GM12874 (cell line): Measurements from ENCODE around the gene DLG2.

Source experiments
- CTCF ChIP-seq: IDR thresholded peaks from 2 replicates; pipeline ENCODE4 v1.5.1; 2011; ENCODE audit warnings: low read depth, mild to moderate bottlenecking, control low read depth, low read length, moderate library complexity; ENCODE audit not compliant: insufficient read depth

DLG2 gene

GRCh38 chr11:83566950-83567349 is 2060.2 kb downstream of the DLG2 start:
- no peak for TF ChIP-seq CTCF

- no peak for TF ChIP-seq CTCF
Observed at GRCh38 chr11:83564870-83565269, 2062.3 kb downstream of the DLG2 start.

GRCh38 chr11:83558281-83558680 is 2068.9 kb downstream of the DLG2 start:
- TF ChIP-seq CTCF: no peak

GRCh38 chr11:83557653-83558052 is 2069.5 kb downstream of the DLG2 start:
- no peak for TF ChIP-seq CTCF

GRCh38 chr11:83554876-83555275 is 2072.3 kb downstream of the DLG2 start:
- no peak for TF ChIP-seq CTCF

- no peak for TF ChIP-seq CTCF
Observed at GRCh38 chr11:83549984-83550667, 2077.0 kb downstream of the DLG2 start.

- no peak for TF ChIP-seq CTCF
Observed at GRCh38 chr11:83546368-83546767, 2080.8 kb downstream of the DLG2 start.
